Stimulated activated CD4-positive, alpha-beta T cell treated with anti-CD3 and anti-CD28 coated beads, TNF-alpha, amount 100 ng/mL, for 48 hours (primary cell): ENCODE measurements around the gene HHIPL1.
"Not testable (repeated sequence)": the region's sequence is repeated elsewhere in the genome, so short reads cannot be mapped to it uniquely, and the experiment has no call there.

Experiments used
- DNase-seq, 3 donors: peaks; one replicate each; pipeline ENCODE4 v3.0.0-alpha.2; 2020; ENCODE audit warnings: low read depth in 3 of 3

HHIPL1 gene

GRCh38 chr14:99634443-99634842, 10.5 kb upstream of the HHIPL1 start:
- no peak for DNase-seq

GRCh38 chr14:99635116-99635515, 9.8 kb upstream of the HHIPL1 start:
- no peak for DNase-seq

- no peak for DNase-seq
Measured at GRCh38 chr14:99636487-99636886, 8.4 kb upstream of the HHIPL1 start.

GRCh38 chr14:99637624-99638023, 7.3 kb upstream of the HHIPL1 start:
- DNase-seq, result no peak

GRCh38 chr14:99642771-99643170, 2.2 kb upstream of the HHIPL1 start:
- not testable (repeated sequence) for DNase-seq

GRCh38 chr14:99643343-99643742, 1.6 kb upstream of the HHIPL1 start:
- DNase-seq, result no peak

GRCh38 chr14:99644035-99644587, 818 bp upstream of the HHIPL1 start:
- no peak for DNase-seq

GRCh38 chr14:99645545-99646505, 896 bp downstream of the HHIPL1 start:
- DNase-seq, result no peak

- no peak for DNase-seq
Measured at GRCh38 chr14:99647411-99647810, 2.5 kb downstream of the HHIPL1 start.

GRCh38 chr14:99648027-99648784, 3.3 kb downstream of the HHIPL1 start:
- DNase-seq, result no peak

- no peak for DNase-seq
Measured at GRCh38 chr14:99649219-99649618, 4.3 kb downstream of the HHIPL1 start.

- DNase-seq, result no peak
Measured at GRCh38 chr14:99649643-99650042, 4.7 kb downstream of the HHIPL1 start.

GRCh38 chr14:99650189-99650588, 5.3 kb downstream of the HHIPL1 start:
- no peak for DNase-seq

GRCh38 chr14:99651953-99652746, 7.2 kb downstream of the HHIPL1 start:
- no peak for DNase-seq

- DNase-seq, result no peak
Measured at GRCh38 chr14:99654235-99654985, 9.5 kb downstream of the HHIPL1 start.

- no peak for DNase-seq
Measured at GRCh38 chr14:99655521-99655920, 10.6 kb downstream of the HHIPL1 start.

- no peak for DNase-seq
Measured at GRCh38 chr14:99656171-99656570, 11.2 kb downstream of the HHIPL1 start.

GRCh38 chr14:99657645-99658155, 12.8 kb downstream of the HHIPL1 start:
- DNase-seq, result no peak

GRCh38 chr14:99658218-99658845, 13.4 kb downstream of the HHIPL1 start:
- DNase-seq, result no peak

- no peak for DNase-seq
Measured at GRCh38 chr14:99659333-99659741, 14.4 kb downstream of the HHIPL1 start.
